ENCODE measurements around the gene RNF6.
A peak's percentile ranks its signal among the peaks of the same experiment; 100 is the strongest.

RNF6 gene

DNA sequence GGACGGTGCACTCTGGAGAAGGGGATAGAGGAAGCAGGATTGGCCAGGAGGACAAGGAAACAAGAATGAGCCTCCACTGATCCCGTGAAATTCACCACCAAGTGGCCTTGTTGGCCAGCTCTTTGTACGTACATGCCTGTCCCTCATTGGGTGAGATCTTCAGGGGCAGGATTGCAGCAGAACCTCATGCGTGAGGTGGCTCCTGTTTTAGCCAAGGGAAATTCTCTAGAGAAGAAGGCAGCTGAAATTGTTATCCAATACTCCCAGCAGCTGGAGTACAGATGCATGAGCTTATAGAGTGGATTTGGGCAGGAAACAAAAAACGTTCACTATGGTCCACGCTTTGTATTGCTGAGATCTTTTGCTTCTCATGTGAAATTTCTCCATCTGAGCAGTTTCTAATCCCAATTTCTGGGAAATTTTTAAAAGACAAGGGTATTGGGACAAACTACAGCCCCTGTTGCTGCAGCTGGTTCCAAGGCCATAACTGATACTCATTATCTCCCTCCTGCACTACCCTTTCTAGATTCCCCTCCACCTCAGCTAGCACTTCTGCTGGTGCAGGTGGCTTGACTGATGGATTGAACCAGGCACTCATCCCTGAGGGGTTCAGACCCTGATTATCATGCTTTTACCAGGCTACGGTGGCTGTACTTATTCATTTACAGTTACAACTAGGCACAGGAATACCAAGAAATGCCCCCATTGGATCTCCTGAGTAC, 3.9 kb upstream of the RNF6 start:
- no peak for DNase-seq

DNA sequence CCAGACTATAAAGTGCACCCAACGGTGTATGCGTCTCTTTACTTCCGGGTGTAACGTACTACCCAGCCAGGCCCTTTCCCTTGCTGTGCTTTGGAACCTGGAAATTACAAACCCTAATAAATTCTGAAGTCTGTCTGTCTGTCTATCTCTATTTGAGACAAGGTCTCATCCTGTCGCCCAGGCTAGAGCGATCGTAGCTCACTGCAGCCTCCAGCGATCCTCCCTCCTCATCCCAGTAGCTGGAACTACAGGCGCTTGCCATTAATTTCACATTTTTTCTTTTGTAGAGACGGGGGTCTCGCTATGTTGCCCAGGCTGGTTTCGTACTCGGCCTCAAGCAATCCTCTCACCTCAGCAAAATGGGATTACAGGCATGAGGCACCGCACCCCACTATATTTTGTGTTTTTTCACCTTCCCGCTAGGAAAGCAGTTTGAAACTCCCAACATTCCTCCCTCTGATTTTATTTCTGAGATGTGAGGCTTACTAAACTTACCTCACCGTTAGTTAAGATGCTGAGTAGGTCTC, 469 bp upstream of the RNF6 start:
- no peak for DNase-seq

DNA sequence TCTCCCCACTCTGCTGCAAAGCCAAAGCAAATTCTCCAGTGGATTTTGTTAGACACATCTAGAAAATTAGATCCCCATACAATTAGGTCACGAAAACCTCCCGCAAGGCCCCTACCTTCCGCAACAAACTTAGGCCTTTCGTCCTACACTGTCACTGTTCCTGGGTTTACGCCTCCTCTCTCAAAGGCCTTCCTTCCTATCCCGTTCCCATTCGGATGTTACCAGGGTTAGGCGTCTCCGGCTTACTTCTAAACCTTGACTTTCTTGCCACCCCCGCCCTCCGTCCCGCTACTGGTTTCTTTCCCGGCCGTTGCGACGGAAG, 754 bp downstream of the RNF6 start:
- DNase-seq, result no peak

DNA sequence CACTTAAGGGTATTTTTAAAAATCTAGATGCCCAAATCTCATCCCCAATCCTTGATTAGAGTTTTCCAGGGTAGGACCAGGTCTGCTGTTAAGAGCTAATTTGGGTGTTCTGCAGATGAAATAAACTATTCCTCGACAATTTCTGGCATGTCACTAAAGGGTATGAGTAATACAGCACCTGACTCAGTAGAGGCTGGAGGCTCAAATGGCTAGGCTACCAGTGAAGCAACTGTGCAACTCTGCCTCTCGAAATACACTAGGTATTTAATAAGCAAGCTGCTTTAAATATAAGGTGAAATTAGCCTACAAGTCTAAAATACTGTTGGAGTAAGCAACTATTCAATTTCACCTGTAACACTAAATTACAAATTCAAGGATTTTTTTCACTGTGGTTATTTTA, 1.5 kb downstream of the RNF6 start:
- no peak for DNase-seq

DNA sequence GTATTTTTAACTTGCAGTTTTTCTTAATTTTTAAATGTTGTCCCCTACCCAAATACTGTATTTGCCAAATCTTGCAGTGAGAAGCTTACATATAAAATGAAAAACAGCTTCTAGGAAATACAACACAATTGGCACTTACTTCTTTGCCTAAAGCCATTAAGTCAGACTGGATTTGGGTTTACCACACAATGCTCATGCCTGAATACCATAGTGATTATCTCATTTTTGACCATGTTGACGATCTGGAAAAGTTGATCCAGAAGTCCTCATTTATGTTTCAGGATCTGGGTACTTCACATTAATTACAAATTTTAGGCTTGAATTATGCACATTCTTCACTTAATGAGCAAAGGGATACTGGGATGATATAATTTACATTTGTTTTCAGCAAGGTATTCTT, 2.4 kb downstream of the RNF6 start:
- no peak for DNase-seq

DNA sequence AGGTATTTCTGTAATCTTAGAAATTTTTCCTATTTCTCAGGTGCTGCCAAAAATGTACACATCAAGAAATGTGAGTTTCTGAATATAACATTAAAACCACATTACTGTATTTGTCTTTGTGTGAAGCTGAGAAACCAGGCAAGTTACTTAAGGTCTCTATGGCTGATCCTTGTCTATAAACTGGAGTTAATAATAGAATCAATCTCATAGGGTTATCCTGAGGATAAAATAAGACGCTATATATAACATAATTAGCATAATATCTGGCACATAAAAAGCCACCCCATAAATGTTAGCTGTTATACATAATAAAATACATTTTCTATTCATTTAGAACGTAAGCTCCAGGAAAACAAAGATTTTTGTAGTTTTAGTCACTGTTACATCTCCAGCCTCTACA, 6.1 kb downstream of the RNF6 start:
- no peak for DNase-seq

DNA sequence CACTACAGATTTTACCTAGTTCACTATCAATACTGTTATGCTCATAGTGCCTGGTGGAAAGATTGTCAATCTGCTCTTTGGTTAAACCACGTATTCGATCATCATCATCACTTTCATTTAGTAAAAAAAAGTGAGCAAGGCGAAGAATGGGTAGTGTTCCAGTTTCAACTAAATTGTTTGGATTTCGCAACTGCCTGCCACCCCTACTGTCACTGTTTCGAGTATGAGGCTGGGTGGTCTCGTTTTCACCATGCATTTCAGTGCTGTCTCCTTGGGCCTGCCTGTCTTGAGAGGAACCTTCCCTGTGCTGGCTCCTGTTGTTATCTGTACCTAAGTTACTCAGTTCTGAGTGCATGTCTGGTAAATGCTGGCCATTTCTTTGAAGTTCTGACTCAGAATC, 8.1 kb downstream of the RNF6 start:
- no peak for DNase-seq

DNA sequence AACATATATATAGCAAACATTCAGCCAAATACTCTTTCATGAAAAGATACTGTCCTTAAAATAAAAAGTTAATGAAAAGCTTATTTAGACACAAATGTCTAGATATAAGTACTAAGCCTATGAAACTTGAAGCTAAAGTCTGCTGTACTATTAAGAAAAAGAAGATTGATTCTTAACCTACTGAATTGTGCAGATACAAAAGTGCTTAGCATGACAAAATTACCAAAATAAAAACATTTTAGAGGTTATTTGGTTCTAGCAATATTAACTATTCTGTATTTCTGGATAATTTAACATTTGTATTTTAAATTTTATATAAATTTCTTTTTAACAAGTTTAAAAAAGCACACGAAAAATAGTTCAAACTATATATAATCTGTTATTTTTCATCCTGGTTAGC, 8.8 kb downstream of the RNF6 start:
- DNase-seq, result no peak

DNA sequence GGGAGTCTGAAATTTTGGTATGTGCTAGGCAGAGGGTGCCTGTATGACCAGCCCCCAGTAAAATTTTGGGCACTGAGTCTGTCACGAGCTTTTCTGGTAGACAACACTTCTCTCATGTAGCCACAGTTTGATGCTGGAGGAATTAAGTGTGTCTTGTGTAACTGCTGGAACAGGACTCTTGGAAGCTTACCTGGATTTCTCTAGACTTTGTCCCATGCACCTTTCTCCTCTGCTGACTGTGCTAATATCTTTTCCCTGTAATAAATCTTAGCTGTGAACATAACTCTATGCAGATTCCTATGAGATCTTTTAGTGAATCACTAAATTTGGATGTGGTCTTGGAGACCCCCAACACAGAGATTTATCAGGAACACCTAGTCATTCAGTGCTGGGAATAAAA, 13.8 kb downstream of the RNF6 start:
- no peak for DNase-seq

DNA sequence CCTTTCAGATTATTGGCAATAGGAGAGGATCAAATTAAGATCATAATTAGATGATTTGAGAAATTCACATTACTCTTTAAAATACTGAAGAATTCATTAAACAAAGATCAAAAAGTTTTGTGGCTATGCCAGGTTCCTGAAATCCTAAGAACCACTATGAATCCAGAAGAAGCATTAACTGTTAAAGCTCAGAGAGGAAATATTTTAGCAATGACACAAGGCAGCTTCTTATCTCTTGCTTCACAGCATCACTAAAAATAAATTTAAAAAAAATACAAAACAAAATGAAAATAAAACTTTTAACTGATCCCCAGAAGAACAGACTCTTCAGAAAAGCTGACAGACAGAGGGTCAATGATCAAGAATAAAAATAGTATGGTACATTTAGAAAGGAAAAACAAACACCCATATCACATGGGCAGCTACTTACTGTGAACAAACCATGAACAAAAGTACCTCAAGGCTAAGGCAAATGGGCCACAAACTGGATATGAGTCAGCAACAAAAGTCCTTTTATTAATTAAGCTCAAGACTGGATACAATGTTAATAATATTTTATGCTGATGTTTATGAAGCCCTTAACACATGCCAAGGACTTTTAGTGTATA, 19.6 kb downstream of the RNF6 start:
- no peak for DNase-seq

DNA sequence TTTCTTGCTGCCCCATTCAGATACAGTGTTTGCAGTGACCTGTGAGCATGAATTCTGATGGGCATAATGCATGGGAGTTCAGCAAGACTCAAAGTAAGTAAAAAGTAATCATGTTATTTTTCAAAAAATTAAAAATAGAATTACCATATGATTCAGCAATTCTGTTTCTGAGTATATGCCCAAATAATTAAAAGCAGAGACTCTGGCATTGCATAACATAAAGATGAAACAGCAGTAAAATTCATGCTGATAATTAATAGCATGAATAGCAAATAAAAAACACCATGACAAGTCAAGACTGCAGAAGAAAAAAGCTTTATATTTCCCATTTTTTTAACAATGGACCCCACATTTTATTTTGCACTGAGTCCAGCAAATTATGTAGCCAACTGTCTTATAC, 21.3 kb downstream of the RNF6 start:
- no peak for DNase-seq

DNA sequence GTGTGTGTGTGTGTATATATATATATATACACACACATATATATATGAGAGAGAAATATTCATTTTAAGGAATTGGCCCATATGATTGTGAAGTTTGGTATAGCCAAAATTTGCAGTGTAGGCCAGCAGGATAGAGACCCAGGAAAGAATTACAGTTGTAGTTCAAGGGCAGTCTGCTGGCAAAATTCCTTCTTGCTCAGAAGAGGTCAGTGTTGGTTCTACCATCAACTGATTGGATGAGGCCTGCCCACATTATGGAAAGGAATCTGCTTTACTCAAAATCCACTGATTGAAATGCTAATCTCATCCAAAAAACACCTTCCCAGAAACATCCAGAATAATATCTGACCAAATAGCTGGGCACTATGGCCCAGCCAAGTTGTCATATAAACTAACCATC, 24.0 kb downstream of the RNF6 start:
- DNase-seq, result no peak

DNA sequence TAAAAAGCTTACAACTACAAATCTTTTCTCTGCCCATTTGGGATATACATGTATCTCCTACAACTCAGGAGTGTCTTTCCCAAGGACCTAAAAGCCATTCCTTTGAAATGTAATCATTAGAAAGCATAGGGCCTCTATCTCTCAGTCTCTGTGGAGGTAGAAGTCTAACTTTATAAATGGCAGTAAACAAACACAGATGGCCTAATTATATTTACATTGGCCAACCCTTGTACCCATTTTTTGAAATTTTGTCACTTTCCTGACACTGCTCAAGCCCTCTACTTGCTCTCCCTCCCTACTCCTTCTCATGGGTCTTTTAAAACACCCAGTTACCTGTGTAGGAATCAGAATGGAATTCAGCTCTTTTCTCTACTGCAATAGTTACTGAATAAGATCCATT, 24.8 kb downstream of the RNF6 start:
- no peak for DNase-seq

DNA sequence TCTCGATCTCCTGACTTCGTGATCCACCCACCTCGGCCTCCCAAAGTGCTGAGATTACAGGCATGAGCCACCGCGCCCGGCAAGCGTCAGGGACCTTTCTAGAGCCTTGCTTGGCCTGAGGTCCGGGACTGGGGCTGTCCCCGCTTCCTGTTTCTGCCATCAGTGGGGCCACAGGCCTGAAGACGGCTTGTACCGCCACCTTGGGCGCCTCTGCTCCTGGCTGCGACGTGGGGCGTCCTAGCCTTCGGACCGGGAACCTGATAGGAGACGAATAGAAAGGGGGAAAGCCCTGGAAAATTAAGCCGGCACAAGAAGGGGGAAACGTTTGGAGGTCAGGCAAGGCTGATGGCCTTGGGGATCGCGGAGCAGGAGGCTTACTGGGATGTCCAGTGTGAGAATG, 35.1 kb downstream of the RNF6 start:
- no peak for DNase-seq

DNA sequence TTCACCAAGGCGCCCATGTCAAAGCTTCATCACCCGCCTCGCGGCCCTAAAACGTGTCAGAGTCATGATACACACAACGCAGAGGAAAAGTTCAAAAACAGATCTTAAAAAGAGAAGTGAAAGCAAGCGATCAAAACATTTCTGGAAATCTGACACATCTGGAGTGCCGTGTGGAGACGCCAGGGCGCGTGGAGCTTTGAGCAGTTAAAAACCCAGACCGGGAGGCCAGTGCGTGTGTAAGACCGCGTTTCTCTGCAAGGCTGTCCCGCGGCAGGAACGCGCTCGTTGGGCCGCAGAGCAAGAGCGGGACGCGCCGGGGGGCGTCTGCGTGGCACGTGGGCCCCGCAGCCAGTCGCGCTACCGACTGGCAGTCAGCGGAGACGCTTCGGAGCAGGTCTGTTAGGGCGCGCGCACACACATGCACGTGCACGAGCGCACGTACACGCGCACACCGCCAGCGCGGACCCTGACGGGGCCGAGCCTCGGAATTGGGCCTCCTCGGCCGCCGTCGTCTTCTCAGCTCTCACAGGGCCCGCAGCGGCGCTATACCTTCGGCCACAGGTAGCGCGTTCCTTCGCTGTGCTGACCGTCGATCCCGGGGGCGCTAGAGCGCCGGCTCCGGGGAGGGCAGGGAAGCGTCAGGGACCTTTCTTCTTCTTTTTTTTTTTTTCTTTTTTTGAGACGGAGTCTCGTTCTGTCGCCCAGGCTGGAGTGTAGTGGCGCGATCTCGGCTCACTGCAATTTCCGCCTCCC, 35.8 kb downstream of the RNF6 start:
- peak; percentile 8 to 45 for DNase-seq

DNA sequence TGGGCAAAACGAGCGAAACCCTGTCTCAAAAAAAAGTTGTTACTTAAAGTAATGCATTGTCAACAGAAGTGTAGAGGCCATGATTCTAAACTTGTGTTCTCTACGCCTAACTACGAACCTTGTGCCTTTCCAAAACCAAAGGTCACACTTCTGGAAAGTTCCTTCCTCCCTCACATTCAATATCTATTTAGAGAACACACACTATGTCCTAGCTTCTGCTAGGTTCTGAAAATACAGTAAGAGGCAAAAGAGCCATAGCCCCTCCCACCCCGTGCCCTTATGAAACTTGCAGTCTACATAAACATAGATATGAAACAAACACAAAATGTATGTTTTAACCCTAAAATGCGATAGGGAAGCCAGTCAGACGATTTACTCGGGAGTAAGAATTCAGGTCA, 36.4 kb downstream of the RNF6 start:
- no peak for DNase-seq

DNA sequence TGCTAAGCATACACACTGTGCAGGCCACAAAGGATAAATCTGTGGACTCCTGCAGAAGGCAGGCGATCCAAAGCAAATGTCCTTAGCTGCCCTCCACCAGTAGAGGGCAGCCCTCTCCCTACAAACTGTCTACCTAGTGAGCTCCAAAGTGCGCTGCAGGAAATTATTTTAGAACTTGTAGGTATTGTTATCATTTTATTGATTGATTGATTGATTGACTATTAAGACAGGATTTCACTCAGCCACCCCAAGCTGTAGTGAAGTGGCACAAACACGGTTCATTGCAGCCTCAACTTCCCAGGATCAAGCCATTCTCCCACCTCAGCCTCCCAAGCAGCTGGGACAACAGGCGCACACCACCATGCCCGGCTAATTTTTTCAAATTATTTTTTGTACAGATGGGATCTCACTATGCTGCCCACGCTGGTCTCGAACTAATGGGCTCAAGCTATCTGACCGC, 37.3 kb downstream of the RNF6 start:
- DNase-seq, result peak in 1 of 2 experiments; percentile 50

DNA sequence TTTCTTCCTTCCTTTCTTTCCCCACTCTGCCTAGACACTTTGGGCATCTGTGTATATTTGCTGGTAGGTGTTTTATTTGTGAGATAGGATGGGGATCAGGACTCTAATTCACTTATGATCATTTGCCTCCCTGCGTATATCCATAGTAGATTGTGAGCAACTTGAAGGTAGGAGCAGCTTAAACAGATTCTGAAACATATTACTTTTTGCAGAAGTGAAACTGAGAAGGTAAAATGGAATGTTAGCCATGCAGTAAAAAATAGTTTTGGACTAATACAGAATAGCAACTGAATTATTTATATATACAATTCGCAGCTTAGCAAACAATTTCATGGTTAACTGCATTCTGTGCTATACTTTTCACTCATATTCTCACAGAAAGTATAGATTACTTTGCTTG, 38.7 kb downstream of the RNF6 start:
- DNase-seq, result no peak

DNA sequence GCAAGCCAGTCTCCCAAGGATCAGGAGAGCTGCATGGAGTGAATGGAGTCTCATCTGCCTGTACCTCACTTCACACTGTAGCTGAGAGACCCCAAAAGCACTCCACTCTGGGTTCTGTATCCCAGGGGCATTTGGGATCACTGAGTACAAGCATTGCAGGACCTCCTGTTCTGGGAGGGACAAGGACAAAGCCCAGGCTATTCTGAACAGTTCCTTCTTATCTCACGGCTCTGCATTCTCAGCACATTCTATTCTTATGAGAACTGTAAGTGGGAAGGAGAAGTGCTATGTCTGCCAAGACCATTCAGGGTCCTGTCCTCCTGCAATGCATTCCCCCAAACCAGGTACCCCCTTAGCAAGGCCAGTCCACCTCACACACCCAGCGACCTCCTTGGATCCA, 42.8 kb downstream of the RNF6 start:
- no peak for DNase-seq

DNA sequence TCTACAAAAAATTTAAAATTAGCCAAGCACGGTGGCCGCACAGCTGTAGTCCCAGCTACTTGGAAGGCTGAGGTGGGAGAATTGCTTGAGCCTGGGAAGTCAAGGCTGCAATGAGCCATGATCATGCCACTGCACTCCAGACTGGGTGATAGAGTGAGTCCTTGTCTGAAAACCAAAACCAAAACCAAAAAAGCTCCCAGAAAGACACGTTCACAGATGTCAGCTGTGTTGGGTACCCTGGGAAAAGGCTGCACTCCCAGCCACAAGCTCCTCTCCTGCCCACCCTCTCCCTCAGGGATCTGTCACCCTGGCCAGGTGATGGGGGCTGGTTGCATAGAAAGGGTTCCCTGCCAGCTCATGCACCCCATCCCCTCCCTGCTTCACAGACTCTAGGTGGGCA, 53.3 kb downstream of the RNF6 start:
- DNase-seq, result no peak

DNA sequence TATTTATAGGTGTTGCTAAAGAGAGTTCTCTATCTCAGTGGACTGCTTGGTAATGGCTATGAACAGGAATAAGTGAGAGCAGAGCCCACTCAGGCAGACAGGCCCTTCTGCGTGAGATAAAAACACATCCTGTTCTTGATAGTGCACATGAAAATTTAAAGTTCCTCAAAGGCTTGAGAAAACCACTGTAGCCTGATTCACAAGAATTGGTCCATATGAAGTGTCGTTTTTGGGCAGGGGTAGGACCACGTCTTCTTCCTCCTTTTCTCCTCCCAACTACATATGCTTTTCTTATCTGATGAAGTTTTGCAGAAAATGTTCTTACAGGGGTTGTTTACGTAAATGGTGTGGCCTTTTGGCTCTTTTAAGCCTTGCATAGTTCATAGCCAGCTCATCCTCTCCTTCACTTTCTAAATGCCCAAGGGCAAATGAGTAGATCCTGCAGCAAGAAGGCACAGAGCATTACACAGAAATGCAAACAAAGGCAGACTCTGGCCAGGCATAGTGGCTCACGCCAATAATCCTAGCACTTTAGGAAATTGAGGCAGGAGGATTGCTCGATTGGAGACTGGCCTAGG, 53.8 kb downstream of the RNF6 start:
- DNase-seq, result no peak

DNA sequence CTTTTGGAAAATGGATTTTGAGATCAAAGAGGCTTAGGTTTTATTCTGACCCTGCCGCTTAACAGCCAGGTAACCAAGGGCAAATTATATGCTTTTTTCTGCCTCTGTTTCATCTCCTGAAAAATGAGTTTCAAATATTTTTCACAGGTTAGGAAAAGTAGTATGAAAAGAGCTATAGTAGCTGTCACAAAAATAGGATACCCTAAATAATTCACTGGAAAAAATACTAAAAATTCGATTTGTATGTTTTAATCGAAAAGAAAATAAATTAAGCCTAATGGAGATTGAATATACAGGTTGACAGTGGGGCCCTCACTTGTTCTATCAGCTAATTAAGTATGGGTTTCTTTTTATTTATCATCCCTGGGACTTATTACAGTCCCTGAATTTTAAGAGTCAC, 58.3 kb downstream of the RNF6 start:
- DNase-seq, result no peak
